ENCODE data around the gene VPS8.

The VPS8 gene

DNA sequence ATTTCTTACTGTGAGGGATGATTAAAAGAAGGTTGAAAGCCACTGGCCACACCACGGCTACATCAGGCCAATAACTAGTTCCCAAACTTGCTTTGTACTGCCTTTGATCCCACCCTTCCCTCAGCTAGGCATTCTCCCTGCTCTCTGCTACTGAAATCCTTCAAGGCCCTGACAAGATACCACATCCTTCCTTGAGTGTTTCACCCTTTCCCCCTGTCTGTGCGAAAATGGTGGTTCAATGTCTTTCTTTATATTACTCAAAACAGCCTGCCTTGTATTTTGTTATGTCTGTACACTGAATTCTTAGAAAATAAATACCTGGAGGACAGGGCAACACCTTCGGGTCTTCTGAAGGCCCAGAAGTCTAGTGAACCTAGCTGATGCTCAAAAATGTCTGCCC is 932 bp upstream of the VPS8 start:
- DNase-seq (ENCODE audit: low read depth in 2 of 2), result no peak

DNA sequence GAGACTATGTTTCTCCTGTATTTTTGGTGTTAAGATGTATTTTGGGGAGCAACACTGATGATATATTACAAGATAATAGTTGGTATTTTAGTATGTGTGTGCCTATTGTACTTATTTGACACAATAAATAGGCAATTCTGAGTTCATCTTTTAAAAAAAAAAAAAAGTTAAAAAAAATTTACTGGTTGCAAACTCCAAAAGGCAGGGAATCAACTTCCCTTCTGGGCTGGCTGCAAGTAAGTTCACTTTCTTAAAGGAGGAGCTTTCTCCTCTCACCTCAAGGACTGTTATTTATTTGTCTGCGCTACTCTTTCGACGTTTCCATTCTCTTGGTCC is 335 bp upstream of the VPS8 start:
- DNase-seq (ENCODE audit: low read depth in 2 of 2), result no peak

DNA sequence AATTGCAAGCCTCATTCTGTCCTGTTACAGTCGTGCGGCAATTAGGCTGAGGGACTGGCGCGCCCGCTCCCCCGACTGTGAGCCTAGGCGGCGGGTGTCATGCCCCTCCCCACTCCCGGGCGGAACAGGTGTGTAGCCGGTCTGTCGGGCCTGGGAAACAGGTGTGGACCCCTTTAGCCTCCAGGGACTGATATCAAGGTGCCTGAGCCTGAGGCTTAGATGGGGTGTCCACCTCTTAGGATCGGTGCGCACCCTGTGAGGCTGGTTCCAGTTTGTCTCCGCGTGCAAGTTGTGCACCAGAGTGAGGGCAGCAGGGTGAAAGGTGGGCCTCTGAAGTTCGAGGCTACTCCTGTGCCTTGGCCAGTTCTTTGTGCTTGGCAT is 686 bp downstream of the VPS8 start:
- DNase-seq (ENCODE audit: low read depth in 2 of 2), result no peak

DNA sequence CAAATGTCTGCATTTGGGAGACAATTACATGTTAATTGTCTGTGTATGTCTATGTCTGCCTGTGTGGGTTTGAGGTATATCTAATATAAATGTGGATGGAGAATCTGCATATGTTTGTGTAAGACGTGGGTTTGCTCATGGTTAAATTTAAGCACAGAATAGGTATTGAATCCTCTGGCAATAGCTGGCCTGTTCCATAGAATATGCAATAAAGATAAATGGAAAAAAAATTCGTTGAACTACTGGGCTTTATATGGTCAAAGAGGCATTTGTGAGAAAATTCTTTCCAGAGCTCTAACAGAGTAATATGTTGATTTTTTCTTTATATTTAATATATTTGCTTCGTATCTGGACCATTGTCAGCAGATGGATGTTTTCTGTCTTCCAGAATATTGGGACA is 1.4 kb downstream of the VPS8 start:
- no peak for DNase-seq (ENCODE audit: low read depth in 2 of 2)

DNA sequence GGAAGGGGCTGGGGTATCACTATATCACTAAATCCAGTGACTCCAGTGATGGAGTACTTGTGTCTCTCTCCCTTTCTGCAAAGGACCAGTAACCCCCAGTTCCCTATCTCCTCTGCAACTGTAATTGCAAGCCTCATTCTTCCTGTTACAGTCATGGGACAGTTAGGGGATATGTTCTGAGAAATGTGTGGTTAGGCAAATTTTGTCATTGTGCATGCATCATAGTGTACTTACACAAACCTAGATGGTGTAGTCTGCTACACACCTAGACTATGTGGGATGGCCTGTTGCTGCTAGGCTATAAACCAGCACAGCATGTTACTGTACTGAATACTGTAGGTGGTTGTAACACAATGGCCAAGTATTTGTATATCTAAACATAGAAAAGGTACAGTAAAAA is 2.2 kb downstream of the VPS8 start:
- DNase-seq (ENCODE audit: low read depth in 2 of 2), result no peak

DNA sequence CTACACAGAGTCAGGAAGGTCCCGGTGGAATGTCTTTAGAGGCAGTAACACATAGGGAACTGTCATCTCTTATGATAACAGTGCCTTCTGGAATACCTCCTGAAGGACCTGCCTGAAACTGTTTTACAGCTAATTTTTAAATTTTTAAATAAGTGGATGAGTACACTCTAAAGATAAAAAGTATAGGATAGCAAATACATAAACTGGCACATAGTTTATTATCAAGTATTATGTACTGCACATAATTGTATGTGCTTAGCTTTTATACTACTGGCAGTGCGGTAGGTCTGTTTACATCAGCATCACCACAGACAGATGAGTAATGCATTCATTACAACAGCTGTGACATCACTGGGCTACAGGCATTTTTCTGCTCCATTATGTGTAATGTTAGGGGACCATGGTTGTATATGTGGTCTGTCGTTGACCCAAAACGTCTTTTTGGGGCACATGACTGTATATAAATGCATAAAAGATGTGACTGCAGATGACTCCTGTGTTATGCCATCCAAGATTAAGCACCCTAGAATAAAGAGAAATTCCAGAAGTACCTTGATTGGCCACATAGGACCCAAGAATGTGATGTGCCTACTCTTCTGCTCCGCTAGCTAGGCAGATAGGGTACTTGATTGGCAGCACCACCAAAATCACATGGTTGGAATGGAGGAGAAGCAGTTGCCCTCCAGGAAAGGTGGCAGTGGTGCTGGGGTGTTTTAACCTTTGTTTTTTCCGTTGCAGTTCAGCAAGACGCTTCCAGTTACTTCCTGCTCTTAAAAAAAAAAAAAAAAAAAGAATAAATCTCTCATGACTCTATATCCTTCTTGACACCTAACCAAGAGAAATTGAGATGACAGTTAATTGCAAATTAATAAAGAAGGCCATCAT is 3.3 kb downstream of the VPS8 start:
- DNase-seq (ENCODE audit: low read depth in 2 of 2), result no peak

DNA sequence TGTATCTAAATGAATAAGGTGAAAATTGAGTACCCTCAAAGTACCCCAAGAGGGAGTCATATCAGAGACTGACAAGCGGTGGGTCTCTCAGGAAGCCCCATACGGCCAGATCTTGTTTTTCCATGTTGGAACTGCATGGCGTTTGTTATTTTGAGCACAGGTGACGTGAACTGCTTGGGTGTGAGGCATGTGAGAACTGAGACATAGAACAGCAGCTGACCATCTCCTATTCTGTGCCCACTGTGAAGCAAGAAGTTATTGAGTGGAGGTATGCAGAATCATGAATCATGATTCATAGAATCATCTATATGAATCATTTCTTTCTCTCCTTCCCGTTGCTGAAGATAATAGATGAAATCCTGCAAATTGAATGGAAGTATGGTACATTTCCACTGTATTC is 4.6 kb downstream of the VPS8 start:
- no peak for DNase-seq (ENCODE audit: low read depth in 2 of 2)

DNA sequence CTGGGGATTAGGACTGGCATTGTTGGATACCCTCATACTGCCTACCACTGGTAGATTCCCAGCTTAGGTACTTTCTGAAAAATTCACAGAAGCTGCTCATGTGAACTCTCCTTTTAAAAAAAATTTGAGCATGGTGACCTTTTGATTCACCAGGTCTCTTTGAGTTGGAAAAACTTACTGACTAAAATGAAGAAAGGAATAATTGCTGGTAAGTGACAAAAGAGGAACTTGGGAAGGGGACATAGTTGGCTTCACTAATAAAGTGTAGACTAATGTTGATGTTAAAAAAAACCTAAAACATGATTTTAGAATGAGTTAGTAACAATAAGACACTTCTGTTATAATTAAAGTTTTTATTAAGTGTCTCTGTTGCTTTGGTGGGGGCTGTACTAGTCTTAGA is 8.6 kb downstream of the VPS8 start:
- DNase-seq (ENCODE audit: low read depth in 2 of 2), result no peak

DNA sequence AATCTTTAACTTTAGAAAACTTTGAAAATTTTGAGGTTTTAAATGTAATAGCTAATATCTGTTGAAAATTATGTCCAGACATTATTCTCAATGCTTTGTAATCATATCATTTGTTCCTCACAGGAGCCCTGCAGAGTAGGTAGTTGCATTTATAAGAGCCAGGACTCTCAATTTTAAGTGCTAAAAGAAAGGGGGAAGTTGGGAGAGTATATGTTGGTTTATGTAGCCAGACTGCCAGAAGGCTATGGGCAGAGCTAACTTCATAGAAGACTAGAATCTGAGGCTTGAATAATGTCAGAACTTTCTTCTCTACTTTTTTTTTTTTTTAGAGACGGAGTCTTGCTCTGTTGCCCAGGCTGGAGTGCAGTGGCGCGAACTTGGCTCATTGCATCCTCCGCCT is 9.1 kb downstream of the VPS8 start:
- no peak for DNase-seq (ENCODE audit: low read depth in 2 of 2)

DNA sequence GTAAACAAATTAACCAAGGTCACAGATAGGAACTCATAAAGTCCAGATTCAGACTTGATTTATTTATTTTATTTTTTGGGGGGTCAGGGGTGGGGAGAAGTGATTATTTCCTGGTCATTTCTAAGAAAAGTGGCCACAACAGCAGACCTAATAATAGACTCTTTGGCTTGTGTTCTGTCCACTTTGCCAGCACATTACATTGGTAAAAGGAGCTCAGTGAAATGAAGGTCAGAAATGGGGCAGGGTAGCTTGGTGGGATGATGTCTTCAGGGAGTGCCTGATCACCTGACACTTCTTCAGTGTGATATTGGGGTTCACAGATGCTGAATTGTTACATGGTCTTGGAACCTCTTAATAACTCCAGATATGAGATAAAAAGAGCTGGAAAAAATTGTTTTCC is 10.1 kb downstream of the VPS8 start:
- no peak for DNase-seq (ENCODE audit: low read depth in 2 of 2)

DNA sequence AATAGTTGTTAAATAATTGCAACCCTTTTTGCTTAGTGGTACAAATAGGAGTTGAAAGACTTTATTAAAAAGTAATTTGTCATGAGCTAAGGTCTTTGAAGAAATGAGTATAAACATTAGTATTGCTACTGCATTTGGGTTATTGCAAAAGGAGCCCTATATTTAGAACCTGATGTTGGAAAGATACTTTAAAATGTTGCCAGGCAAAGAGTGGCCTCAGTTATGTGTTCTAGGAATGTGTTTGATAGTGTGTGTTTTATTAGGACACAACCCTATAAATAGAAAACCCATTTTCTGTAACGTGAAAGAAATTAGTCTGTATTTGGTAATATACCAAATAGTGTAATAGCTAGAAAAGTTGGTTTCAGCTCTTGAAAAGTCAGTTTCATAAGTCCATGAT is 10.7 kb downstream of the VPS8 start:
- DNase-seq (ENCODE audit: low read depth in 2 of 2), result no peak

DNA sequence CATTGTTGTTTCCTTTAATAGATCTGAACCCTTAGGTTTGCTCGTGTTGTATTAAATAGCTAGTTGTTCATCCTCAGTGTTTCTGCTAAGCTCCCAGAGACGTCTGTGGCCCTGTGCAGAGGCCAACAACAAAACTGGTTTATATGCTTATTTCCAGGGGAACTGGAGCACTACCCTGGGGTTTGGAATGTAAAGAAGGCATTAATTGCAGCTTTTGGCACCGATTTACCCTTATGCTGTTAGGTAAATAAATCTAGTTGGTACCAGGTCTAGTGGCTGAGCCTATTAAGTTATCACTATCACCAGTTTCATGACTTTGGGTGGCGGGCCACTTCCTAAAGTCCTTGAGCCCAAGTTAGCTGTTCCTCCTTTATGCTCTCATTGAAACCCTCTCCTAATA is 12.0 kb downstream of the VPS8 start:
- no peak for DNase-seq (ENCODE audit: low read depth in 2 of 2)

DNA sequence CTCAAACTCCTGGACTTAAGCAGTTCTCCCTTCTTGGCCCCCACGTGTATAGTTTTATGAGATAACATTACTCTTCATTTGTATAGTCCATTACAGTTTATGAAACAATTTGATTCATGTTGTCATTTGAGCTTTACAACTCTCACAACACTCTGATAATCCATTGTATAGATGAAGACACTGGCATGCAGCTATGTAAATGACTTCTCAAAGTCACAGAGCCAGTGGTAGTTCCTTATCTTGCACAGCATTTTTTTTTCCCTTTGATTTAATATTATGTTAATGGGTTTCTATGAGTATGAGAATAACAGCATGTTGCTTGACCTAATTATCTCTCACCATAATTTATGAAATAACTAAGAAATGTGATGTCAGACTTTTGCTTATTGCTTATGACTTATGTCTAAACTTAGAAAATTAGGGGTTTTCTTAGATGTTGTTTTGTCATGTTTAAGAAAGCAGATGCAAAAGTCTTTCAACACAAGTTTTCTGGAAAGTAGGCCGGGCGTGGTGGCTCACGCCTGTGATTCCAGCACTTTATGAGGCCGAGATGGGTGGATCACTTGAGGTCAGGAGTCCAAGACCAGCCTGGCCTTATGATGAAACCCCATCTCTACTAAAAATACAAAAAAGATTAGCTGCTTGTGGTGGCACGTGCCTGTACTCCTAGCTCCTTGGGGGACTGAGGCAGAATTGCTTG is 13.3 kb downstream of the VPS8 start:
- no peak for DNase-seq (ENCODE audit: low read depth in 2 of 2)

DNA sequence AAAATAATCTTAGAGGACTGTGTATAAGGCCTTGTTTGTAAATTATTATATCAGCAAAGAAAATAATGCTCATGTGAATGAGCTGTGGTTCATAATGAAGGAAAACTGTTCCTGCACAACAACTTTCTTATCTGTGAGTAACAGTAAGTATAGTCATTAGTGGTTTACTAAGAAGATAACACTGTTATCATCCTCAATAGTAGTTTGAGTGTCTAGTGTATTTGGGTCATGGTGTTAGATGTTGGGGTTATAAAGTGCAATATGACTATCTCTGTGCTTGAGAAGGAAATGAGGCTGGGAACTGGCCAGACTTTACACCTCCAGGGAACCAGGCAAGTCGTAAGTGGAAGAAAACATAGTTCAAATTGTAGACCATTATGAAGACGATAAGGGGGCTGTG is 15.6 kb downstream of the VPS8 start:
- DNase-seq (ENCODE audit: low read depth in 2 of 2), result no peak

DNA sequence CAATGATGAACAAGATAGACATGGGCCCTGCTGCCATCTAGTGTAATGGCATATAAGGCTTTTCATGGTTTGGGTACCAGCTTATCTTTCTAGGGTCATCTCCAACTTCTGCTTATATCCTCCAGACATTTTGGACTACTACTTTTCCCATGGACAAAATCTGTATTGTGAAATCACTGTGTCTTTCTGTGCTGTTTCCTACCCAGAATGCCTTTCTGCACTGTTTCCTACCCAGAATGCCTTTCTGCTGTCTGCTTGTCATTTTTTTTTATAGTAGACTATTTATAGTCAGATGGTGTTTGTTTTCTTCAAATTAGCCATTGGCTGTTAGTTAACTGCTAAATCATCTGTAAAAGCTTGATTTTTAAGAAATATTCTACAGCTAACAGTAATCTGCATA is 20.1 kb downstream of the VPS8 start:
- no peak for DNase-seq (ENCODE audit: low read depth in 2 of 2)

DNA sequence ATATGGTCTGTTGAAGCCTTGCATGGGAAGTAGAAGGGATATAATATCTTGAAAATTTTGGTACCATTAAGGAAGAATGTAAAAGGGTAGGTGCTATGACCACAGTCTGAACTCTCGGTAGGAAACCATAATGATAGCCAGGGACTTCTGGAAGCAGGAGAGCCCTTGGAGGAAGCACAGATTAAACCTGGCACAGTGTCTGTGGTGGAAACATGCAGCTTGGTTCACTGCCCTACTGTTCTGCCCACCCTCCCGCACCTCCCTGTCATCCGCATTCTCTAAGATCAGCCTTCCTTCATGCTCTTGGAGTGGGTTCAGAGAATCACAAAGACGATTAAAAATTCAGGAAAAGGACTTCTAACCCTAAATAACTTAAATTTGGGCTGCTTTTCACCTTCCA is 20.9 kb downstream of the VPS8 start:
- no peak for DNase-seq (ENCODE audit: low read depth in 2 of 2)

DNA sequence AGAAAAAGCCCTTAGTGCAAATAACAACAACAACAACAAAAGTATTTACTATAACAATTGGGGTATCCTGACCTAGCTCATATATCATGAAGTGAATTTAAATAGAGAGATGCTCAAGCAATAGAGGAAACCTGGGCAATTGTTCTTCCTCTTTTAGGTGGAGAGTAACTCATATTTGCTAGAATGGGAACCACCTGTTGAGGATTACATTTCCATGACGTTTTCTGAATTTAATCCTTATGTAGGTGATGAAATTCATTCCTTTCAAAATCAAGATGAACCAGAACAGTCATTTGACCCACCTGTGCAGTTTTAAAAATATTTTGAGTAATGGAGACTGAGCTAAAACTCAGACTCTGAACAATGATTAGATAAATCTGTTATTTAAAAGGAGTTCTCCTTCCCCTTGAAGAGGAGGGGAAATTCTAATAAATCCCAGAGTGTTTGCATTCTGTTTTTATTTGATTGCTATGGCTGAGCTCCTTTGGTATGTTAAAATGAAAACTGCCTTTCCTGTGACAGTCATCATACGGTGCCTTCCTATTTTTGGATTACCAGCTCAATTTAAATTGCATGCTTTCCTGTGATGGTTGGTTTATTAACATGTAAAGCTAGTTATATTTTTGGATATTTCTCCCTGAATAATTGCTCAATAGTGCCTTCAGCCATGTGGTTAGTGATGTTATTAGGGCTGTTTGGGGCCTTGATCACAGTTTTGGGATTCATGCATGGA is 24.3 kb downstream of the VPS8 start:
- no peak for DNase-seq (ENCODE audit: low read depth in 2 of 2)

DNA sequence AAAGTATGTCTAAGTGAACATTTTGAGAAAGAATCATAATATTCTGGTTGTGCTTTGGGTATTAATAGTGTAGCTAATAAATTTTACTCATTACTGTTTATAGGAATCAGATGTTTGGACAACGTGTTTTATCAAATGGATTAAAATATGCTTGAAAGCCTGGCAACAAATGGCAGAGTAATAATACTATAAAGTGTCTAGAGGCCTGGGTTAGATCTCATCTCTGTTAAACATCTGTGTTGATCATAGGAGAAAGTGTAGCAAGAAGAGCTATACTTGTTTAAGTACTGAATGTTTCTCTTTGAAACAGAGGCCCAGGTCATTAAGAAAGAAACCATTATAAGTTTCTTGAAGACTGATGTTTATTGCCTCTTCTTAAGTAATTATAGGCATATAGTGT is 30.5 kb downstream of the VPS8 start:
- no peak for DNase-seq (ENCODE audit: low read depth in 2 of 2)

DNA sequence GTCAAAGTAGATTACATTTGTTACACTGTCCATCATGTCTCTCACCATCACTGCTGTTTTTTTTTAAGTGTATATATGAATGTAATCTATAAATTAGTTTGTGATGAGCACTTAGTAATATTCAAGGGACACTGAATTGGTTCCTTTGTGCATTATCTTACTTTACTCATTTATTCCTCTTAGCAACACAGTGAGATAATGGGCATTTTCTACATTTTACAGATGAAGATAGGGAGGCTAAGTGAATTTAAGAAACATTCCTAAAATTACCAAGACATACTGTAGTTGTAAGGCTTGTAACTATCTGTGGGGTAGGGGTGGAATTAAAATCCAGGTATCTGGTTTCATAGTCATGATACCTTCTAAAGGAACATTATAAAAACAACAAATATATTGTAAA is 33.9 kb downstream of the VPS8 start:
- DNase-seq (ENCODE audit: low read depth in 2 of 2), result no peak

DNA sequence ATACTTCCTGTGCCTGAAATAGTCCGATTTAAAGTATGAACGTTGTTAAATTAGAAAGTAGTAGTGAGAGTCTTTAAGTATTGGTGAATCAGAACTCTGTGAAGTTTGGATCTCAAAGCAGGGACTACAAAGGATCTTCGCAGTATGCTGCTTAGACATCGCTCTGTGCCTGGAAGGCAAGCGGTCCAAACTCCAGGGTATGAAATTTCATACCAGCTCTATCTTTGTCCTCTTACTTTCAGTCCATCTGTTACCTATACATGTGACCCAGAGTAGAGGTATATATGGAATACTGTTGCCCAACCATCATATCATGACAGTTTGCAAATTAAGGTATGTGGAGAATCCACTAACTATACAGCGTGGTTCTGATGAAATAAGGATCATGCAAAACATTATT is 34.5 kb downstream of the VPS8 start:
- DNase-seq (ENCODE audit: low read depth in 2 of 2), result no peak

DNA sequence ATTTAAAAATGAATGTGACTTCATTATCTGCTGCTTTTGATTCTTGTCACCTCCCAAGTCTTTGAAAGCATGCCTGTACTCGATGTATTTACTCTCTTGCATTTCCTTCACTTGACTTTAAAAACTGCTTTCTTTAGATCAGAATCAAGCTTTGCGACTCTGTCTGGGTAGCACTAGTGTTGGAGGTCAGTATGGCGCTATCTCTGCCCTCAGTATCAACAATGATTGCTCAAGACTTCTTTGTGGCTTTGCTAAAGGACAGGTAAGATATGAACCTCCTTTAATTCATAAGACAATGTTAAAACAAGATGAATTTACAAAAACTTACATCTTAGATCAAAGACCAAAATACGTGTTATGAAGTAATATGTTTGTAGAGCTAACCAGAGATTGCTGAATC is 37.0 kb downstream of the VPS8 start:
- DNase-seq (ENCODE audit: low read depth in 2 of 2), result no peak

DNA sequence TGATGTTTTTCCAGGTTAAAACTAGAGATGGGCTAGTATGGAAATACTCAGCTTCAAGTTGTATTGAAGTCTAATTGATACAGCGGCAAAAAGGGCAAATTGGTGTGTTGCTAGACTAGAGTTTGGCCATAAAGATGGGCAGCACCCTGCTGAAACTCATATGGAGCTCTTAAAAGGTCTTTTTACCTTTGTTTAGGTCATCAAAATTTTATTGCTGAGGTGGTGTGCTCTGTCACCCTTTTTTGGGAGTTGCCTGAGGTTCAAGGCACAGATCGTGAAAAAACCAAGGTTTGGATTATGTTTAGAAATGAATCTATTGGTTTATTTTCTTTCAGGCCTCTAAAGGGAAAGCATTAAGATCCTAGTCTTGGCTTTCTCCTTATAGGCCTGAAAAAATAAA is 38.2 kb downstream of the VPS8 start:
- no peak for DNase-seq (ENCODE audit: low read depth in 2 of 2)

DNA sequence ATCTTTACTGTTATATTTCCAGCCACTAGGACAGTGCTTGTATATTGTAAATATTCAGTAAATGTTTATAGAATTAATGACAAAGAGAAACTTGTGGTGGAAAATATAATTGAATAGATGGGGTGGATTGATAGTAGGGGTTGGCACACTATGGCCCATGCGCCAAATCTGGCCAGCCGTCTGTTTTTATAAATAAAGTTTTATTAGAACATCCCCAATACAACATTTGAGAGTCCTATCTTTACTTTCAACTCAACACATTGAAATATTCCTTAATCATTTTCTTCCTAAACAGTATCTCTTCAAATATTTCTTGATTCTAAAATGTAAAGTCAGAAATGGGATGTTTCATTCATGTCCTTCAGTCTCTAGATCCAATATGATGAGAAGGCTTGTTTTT is 45.1 kb downstream of the VPS8 start:
- DNase-seq (ENCODE audit: low read depth in 2 of 2), result no peak
